GM21423 (cell line): ENCODE data around the gene MGLL.
"Not testable (repeated sequence)": the region's sequence is repeated elsewhere in the genome, so short reads cannot be mapped to it uniquely, and the experiment has no call there.

Experiments used
- ATAC-seq: cut with Tn5 transposase; IDR thresholded peaks from one replicate; pipeline ENCODE4 v1.9.1; 2021; ENCODE audit warnings: mild to moderate bottlenecking, moderate library complexity; ENCODE audit not compliant: unreplicated experiment

The MGLL gene

DNA sequence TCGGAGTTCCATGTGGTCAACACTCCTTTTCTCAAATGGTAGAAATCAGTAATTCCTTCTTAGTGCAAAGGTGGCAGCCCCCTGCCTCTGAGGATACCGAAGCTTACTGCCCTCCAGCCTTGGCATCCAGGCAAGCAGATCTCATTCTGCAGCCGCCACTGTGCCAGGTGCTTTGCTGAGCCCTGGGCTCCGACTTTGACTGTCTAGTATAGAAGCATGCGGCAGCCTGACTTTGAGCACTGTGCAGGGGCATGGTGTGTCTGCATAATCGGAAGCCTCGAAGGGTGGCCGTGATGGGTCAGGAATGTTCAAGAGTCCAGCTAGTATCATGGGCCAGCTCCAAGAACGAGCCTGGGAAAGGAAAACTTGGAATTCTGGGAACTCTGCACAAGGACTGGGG lies 109.9 kb downstream of the MGLL start:
- no peak for ATAC-seq

DNA sequence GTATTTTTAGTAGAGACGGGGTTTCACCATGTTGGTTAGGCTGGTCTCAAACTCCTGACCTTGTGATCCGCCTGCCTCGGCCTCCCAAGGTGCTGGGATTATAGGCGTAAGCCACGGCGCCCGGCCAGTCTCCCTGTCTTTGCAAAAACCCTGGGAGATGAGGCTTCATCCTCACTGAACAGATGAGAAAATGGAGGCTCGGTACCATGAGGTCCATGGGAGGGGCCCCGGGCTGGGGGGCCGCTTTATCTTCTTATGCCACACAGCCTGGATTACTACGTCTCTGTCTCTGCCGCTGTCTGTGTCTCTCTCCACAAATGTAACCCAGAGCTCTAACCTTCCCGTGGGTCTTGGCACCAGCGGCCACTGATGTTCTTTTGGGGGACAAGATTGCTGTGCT lies 110.4 kb downstream of the MGLL start:
- no peak for ATAC-seq

DNA sequence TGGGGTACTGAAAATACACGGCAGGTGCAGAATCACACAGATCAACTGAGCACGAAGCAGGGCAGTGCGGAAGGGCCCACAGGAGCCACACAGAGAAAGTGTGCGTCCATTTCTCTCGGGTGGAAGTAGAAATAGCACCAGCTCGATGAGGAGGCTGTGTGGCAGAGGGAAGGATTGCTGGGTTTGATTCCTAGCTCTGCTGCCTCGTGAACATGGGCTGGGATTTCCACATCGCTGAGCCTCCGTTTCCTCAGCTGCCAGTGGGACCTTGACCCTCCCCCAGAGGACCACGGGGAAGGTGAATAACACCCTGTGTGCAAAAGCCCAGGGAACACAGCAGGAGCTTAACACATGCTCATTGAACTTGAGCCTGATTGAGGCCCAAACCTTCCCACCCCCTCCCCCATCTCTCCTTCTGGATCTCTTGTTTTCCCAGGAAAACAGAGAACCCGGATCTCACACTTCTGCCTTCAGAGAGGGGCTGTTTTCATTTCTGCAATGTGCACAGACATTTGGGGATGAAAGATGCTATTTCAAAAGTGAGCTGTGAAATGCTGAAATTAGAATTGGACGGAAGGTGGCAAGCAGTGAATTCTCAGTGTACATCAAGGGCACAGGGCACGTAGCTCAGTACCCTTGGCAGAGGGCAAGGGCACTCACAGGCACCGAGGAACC lies 111.2 kb downstream of the MGLL start:
- no peak for ATAC-seq

DNA sequence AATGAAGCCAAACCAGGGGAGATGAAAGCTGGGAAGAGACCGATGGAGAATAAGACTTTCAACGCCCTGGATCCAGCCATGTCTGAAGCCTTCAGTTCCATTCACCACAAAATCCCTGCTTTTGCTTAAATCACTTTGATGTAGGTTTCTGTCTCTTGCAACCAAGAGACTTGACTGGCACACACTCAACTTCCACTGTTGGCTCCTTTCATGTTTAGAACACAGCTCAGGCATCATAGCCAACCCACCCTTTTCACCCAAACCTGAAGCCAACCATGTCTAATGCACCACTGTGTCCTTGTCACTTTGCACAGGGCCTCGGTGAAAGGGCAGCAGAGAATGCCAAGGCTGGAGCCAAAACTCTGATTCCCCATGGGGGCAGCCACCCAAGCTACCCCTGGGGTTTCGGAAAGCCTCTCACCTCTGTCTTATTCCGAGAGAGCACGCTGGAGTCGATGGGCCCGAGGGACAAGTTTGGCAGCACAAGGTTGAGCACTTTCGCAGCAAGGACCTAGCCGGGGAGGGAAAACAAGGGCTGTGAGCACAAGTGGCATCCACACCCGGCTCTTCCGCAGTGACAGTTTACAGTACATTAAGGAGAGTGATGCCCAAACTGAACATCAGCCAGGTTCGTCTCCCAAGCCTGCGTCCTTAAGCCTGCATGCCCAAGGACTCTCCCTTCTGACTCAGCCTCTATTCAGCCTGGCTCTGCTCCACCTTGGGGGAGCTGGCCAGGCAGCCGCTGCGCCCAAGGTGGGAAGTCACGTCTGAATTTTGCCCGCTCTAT lies 112.0 kb downstream of the MGLL start:
- ATAC-seq = no peak

DNA sequence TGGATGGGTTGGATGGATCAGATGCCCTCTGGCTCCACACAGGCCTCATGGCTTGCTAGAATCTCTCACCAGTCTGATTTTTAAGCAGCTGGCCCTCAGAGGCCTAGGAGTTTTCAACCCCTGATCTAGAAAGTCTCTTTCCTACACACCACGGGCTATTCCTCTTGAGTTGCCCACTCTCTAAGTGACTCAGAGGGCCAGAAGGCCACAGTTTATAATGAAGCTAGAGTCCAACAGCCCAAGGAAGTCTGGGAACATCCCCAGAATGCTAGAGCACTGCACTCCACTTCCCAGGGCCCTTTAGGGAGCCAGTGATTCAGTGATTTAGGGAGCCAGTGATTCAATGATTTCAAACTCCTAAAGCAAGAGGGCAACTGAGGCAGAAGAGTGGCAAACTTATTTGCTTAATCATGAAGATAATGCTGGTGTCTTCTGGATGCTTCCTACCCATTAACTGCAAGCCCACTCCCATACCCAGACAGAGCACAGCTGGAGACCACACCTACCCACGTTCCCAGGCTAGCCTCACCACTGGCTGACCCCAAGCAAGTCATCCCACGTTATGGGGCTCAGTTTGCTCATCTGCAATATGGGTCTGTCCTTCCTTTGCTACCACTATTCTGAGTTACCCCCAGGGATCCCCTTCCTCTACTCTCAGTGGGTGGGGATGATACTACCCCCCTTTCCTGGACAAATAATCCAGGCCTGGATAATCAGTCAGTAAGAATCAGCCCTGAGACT lies 112.8 kb downstream of the MGLL start:
- ATAC-seq = no peak

DNA sequence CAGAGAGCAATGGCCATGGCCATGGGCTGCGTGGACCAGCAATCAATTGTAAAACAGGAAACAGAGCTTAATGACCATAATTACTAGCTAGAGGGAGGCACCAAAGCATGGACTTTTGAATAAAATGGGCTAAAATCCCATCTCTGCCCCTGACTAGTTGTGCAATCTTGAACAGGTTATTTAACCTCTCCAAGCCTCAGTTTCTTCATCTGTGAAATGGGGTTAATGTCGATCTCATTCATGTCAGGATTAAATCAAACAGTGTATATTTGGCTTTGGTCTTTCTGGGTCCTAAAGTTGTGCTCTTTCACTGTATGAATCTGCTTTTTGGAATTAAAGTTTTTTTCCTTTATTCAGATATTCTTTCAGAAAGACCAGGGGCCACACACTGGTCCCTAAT lies 113.5 kb downstream of the MGLL start:
- no peak for ATAC-seq

DNA sequence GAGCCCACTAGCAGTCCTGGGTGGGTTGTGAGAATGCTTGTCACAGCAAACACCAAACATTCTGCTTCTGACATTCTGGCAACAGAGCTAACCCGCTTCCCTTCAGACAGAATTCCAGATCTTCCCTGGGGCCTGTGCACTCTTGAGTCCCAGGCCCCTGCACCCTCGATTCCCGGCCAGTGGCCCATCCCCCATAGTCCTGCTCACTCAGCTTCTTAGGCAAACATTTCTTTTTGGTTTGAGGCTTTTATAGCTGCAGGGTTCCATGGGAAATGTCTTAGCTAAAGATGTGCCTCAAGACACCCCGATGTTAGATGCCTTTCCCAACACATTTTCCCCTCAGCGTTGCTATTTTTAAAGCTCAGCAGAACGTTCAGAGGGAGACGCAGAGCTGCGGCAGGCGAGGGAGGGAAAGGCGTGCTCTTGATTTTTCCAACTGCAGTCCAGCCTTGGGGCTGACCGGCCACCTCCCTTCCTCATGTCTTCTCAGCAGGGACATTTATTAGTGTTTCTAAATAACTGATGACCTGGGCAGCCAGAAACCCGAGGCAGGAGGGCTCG lies 114.4 kb downstream of the MGLL start:
- no peak for ATAC-seq

DNA sequence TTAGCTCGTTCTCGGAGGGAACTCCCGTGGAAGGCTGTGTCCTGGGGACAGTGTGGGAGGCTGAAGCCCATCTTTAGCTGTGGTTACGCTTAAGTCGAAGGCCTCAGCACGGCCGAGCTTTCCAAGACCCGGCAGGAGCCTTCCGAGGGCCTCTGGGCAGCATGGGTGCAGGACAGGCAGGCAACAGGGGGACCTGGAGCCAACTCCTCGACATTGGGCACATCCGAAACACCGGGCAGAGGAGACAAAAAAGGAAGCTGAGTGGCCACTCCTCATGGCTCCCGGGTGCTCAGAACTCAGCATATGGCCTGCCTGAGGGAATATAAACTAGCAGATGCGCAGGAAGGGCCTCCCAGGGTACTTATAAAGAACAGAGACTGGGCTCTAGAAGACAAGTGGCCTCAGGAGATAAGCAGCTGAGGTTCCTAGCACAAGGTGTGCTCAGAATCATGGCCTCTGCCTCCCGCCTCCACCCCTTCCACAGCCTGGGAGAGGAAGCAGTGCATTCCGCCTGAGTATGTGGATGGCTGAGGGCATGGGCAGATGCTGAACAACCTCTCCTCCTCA lies 115.4 kb downstream of the MGLL start:
- ATAC-seq = no peak

DNA sequence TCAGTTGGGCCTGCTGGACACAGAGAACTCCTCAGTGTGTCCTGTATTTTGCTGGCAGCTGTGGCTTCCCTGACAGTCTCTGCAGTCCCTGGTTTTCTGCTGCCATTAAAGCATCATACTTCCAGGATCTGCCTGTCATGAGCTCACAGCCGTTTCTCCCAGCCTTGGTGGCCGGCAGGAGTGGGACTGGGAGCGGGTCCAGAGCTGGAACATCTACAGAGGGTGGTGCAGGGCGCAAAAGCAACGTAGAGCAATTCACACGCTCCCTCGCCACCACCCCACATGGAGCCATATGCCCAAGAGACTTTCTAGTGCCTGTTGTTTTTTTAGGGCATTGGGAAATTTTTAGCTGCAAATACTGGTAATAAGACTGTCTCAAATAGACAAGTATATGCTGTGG lies 116.0 kb downstream of the MGLL start:
- ATAC-seq = no peak

DNA sequence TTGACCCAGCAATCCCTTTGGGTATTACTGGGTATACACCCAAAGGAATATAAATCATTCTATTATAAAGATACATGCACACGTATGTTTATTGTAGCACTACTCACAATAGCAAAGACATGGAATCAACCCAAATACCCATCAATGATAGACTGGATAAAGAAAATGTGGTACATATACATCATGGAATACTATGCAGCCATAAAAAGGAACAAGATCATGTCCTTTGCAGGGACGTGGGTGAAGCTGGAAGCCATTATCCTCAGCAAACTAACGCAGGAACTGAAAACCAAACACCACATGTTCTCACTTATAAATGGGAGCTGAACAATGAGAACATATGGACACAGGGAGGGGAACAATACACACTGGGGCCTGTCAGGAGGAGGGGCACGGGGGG lies 117.5 kb downstream of the MGLL start:
- not testable (repeated sequence) for ATAC-seq

DNA sequence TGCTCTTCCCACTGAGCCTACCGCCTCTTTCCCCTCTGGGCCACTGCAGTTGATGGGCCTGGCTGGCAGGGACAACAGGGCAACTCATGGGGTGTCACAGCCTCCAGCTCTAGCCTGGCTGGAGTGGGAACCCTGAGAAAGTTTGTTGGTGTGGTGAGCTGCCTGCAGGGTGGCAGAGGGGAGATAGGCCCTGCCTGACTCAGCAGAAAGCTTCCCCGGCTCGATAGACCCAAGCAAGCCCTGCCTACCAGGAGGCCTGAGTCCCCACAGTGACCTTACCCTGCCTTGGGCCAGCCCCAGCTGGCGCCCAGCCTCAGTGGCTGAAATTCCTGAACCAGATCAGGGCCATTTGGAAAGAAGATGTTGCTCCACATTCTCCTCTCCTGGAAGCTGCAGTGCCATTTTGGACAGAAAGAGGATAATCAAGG lies 120.2 kb downstream of the MGLL start:
- ATAC-seq = no peak

DNA sequence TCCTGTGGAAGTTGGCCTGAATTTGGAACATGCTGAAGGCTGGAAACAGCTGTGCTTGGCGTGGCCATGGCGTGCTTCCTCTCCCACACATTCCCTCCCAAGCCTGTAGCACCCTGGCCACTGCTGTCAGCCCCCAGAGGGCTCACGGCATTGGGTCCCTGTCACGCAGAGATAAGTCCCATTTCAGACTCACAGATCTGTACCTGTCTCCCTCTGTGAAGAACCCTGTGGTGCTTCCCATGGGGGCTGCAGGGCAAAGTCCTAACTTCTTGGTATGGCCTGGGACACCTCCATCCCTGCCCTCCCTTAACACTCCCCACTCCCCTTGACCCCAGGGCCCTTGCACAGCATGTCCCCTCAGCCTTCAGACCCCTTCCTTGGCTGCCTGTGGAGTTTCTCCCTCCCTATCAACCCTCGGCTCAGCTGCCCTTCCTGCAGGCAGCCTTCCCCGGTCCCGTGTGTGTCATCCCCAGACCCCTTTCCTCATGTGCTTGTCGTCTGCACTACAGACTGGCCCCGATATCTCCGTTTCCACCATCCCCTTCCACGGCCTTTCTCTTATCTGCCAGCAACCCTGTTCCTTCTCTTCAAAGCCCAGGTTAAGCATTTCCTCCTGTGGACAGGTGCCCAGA lies 120.9 kb downstream of the MGLL start:
- ATAC-seq = no peak

DNA sequence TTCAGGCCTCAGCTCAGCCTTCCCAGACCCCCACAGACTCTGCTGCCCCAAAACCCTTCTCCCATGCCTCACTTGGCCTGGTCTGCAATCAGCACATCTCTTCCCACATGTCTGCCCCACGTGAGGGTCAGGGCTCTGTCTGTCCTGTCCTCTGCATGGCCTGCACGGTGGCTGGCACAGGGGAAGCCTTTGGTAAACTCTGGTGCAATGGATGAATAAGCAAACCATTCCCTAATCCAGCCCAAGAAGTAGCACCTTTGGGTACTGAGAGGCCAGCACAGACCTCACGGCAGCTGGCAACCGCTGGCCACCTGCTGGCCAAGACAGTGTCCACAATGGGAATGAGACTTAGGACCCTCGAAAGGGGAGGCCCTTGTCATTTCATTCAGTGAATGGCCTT lies 121.9 kb downstream of the MGLL start:
- no peak for ATAC-seq

DNA sequence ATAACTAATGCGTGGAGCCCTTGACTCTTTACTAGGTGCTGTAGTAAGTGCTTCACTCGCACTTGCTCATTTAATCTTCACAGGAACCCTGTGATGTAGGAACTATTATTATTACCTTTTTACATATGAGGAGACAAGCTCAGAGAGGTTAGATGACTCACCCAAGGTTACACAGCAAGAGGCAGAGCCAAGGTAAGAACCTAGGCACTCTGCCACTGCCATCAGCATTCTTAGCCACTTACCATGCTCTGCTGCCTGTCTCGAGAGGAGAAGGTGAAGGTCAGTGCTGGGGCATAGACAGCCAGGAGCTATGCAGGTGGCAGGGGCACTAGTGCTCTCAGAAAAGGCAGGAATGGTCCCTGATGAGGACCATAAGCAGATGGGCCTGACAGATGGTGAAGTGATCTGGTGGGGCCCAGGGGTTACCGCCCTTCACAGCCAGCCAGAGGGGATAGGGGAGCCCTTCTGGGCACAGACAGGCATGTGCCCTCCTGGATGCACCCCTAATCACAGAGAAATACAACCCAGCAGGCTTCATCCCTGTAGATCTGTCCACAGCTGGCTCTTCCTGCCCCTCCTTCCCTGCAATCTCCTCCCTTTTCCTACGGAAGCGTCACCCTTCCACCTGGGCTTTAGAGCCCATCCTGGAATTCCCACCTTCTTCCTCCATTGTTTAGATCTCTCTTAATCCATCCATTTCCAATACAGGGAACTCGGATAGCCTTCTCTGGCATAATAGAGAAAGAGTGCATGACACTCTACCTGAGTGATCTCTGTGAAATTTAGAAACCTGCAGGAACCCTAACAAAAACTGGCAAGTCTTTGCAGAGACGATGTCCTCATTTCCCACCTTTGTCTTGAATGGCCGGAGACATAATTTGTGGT lies 122.7 kb downstream of the MGLL start:
- ATAC-seq = no peak

DNA sequence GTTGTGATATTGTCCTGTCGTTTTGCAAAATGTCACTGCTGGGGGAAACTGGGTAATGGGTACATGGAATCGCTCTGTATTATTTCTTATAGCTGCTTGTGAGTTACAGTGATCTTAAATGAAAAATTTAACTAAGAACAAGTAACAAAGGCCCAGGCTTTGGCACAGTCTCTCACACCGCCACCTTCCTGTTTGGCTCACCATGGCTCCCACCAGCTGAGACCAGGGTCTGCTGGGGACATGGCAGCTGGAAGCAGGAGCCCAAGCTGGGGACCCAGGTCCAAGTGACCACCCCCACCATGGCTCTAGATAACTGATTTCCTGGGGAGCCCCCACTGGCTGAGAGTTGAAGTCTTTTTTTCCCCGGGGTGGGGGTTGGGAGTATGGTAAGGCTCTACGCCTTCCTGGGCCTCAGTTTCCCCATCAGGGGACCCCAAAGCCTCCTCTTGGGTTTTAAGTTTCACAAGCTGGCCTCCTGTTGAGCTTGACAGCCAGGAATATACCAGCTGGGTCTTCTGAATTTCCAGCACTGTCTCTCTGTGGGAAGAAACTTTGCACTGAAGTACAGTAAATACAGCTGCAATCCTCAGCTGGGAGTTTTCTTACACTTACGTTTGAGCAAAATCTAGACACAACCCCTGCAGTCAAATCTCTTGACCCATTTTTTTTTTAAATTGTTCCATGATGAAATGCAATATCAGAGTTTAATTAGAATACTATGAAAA lies 123.5 kb downstream of the MGLL start:
- ATAC-seq = no peak

DNA sequence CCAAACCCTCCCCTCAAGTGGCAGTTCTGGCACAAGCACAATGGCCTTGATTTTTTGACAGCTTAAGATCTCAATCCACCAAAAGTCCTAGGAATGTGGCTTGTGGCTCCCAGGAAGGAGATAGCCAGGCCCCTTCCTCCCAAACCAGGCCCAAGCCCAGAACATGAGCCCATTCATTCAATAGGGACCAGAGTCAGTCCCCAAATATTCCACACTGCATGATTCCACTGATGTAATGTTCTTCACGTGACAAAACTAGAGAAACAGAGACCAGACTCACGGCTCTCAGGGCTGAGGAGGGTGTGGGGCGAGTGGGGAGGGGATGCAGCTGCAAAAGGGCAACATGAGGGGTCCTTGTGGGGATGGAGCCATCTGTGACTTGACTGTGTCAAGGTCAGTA lies 124.0 kb downstream of the MGLL start:
- ATAC-seq = no peak

DNA sequence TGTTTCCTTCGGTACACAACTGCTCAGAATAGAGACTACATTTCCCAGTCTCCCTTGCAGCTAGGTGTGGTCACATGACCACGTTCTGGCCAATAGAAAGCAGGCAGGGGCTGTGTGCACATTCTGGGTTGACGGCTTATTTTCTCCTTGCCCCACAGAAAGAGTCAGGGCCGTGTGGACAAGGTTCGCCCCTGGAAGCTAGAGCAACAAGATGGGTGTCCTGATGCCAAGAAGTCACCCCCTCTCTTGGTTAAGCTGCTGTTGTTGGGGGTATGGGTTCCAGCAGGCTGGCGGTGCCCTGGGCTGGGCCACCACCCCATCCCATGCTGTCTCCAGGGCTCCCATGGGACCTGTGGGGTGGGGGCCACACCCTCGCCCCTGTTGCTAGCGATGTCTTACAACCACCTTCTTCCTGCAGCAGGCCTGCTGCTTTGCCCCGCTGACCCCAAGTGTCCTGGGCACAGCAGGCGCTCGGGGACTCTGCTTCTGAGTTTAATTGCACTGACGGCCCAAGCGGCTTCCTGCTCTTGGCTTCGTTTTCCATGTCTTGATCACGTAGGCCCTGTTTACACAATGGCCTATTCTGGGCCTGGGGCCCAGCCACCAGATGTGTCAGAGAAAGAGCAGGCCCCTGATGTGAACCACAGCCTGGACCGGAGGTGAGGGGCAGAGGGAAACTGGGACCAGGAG lies 124.6 kb downstream of the MGLL start:
- ATAC-seq = no peak

DNA sequence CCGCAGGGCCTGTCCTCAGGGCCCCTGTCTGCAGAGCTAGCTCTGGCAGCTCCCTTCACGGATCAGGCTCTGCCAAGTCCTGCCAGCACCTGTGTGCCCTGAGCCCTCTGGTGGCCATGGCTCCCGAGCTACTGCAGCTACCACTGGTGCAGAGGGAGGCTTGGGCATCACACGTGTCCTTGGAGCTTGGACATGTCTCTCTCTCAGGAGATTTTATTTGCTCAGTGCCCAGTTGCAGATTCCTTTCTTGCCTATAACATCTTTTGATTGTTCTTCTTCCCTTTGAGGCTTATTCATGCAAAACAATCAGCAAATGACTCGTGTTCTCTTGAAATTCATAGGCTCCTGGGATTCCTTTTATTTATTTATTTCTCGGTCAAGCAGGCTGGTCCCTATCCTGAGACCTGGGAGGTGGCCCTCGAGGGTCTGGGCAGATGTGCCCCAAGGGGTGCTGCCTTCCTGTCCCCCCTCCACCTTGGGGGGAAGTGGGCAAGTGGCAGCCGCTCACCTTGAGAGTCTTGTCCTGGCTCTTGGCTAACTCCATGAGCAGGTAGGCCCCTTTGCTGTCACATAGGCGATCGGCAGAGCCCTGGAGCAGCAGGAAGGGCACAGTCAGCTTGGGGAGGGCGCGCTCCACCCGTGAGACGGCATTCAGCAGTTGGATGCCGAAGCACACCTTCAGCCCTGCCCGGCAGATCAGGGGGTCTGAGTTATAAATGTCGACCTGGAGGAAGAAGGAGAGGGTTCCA lies 127.7 kb downstream of the MGLL start:
- no peak for ATAC-seq
